Hepatocyte (in vitro differentiated cells): ENCODE measurements around the gene NVL. TPM values are rescaled to one million over a fixed set of nuclear protein-coding genes. Genes with fewer than 3 reads are reported as not detected.
A peak's percentile ranks its signal among the peaks of the same experiment; 100 is the strongest.

Experiments
- DNase-seq: peaks from one replicate; pipeline ENCODE4 v3.0.0-alpha.2; 2016; ENCODE audit warnings: low spot score
- H2AFZ ChIP-seq: fragments of 200-600 bp; sonication (generic); 2 replicates; pipeline ENCODE4 v1.6.0; 2016; ENCODE audit warnings: antibody characterized with exemption, mild to moderate bottlenecking
- H3K27ac ChIP-seq: fragments of 200-600 bp; sonication (generic); 2 replicates; pipeline ENCODE4 v1.5.1; 2016; ENCODE audit warnings: mild to moderate bottlenecking
- H3K27me3 ChIP-seq: fragments of 200-600 bp; sonication (generic); 2 replicates; pipeline ENCODE4 v1.6.1; 2016
- H3K36me3 ChIP-seq: fragments of 200-600 bp; sonication (generic); replicated peaks from 2 replicates; pipeline ENCODE4 v1.5.1; 2016; ENCODE audit warnings: low read depth; ENCODE audit not compliant: insufficient read depth
- H3K4me1 ChIP-seq: fragments of 200-600 bp; sonication (generic); 2 replicates; pipeline ENCODE4 v1.5.1; 2016; ENCODE audit warnings: mild to moderate bottlenecking, moderate library complexity; ENCODE audit not compliant: insufficient read depth
- H3K4me2 ChIP-seq: fragments of 200-600 bp; sonication (generic); 2 replicates; pipeline ENCODE4 v1.6.0; 2016
- H3K4me3 ChIP-seq: fragments of 200-600 bp; sonication (generic); 2 replicates; pipeline ENCODE4 v1.5.1; 2016; ENCODE audit warnings: mild to moderate bottlenecking
- H3K79me2 ChIP-seq: fragments of 200-600 bp; sonication (generic); 2 replicates; pipeline ENCODE4 v1.6.0; 2017; ENCODE audit warnings: mild to moderate bottlenecking
- H3K9me2 ChIP-seq: fragments of 200-600 bp; sonication (generic); replicated peaks from 2 replicates; pipeline ENCODE4 v1.6.0; 2017; ENCODE audit warnings: mild to moderate bottlenecking; ENCODE audit not compliant: insufficient read depth
- H3K9me3 ChIP-seq: fragments of 200-600 bp; sonication (generic); 2 replicates; pipeline ENCODE4 v1.5.1; 2016; ENCODE audit warnings: low read depth, mild to moderate bottlenecking
- H4K20me1 ChIP-seq: fragments of 200-600 bp; sonication (generic); 2 replicates; pipeline ENCODE4 v1.6.0; 2016; ENCODE audit warnings: mild to moderate bottlenecking; ENCODE audit not compliant: insufficient read depth, poor library complexity, severe bottlenecking
- CTCF ChIP-seq: fragments of 200-600 bp; sonication (generic); IDR thresholded peaks from 2 replicates; pipeline ENCODE4 v1.5.1; 2016; ENCODE audit warnings: antibody characterized with exemption, mild to moderate bottlenecking; ENCODE audit not compliant: poor library complexity
- EZH2 ChIP-seq: fragments of 200-600 bp; sonication (generic); IDR thresholded peaks from 2 replicates; pipeline ENCODE4 v1.6.1; 2016; ENCODE audit warnings: antibody characterized with exemption, mild to moderate bottlenecking, borderline replicate concordance
- EZH2phosphoT487 ChIP-seq: fragments of 200-600 bp; sonication (generic); IDR thresholded peaks from one replicate; pipeline ENCODE4 v1.6.1; 2018; ENCODE audit warnings: antibody characterized with exemption, mild to moderate bottlenecking, low read depth, moderate library complexity; ENCODE audit not compliant: unreplicated experiment, severe bottlenecking
- WGBS: methylation state at CpG from one replicate; pipeline ENCODE4 v1.1.6; 2016; ENCODE audit warnings: low lambda C conversion rate; ENCODE audit errors: missing lambda C conversion rate; 5-methylcytosine and 5-hydroxymethylcytosine counted together
- polyA plus RNA-seq: library from polyadenylated mRNA; unstranded; fragments of >200 nt; fragmentation: Nextera tagmentation; extraction: Ambion mirVana; gene quantifications from 2 replicates; pipeline ENCODE4 v1.2.1, GENCODE V29; 2016
- total RNA-seq: library from RNA; depleted of rRNA; stranded (reverse); fragments of >200 nt; gene quantifications from 2 replicates; pipeline ENCODE4 v1.2.3, GENCODE V29; 2014

The NVL gene
- total and polyA plus RNA-seq, 2 experiments from 2014 or later = 15.9 to 34.7 TPM

GRCh38 chr1:224333939-224334786, 4.2 kb upstream of the NVL start:
- Histone ChIP-seq H3K9me2 (no peaks in the 10 kb centered on the region), H3K4me2 (no peak overlapping the region), H3K4me3 (no peak overlapping the region), H3K36me3 (no peaks in the 10 kb centered on the region), H3K27me3 (no peaks in the 10 kb centered on the region), H4K20me1 (no peaks in the 10 kb centered on the region), H2AFZ (no peak overlapping the region), H3K79me2 (peaks cover 5% of the 10 kb centered on the region), H3K4me1 (no peaks in the 10 kb centered on the region), H3K27ac (no peak overlapping the region), H3K9me3 (no peaks in the 10 kb centered on the region)
- 71% methylated on average over 5 of the region's 5 CpGs for WGBS
- TF ChIP-seq EZH2phosphoT487 (no peak), EZH2 (no peak), CTCF (no peak)
- DNase-seq = no peak

- Histone ChIP-seq H3K79me2 (peaks cover 12% of the 10 kb centered on the region), H3K4me1 (peaks cover 7% of the 10 kb centered on the region), H3K9me3 (no peaks in the 10 kb centered on the region), H3K4me2 (no peak overlapping the region), H3K36me3 (no peaks in the 10 kb centered on the region), H4K20me1 (no peaks in the 10 kb centered on the region), H3K9me2 (no peaks in the 10 kb centered on the region), H3K27ac (no peak overlapping the region), H3K27me3 (no peaks in the 10 kb centered on the region), H3K4me3 (no peak overlapping the region), H2AFZ (no peak overlapping the region)
- peak; percentile 62 for DNase-seq
- no peak for TF ChIP-seq EZH2
- peak; percentile 63 for TF ChIP-seq CTCF
- 23% methylated on average over 3 of the region's 3 CpGs for WGBS
Observed at GRCh38 chr1:224333309-224333926, 3.4 kb upstream of the NVL start.

- no peak for DNase-seq
- Histone ChIP-seq H3K4me3 (no peak overlapping the region), H3K9me3 (no peaks in the 10 kb centered on the region), H3K27ac (no peak overlapping the region), H3K4me1 (peaks cover 8% of the 10 kb centered on the region), H3K79me2 (peaks cover 28% of the 10 kb centered on the region), H3K27me3 (no peaks in the 10 kb centered on the region), H3K36me3 (no peaks in the 10 kb centered on the region), H3K4me2 (no peak overlapping the region), H2AFZ (no peak overlapping the region), H4K20me1 (no peaks in the 10 kb centered on the region), H3K9me2 (no peaks in the 10 kb centered on the region)
- TF ChIP-seq EZH2 (no peak), EZH2phosphoT487 (no peak), CTCF (no peak)
- WGBS = 100% methylated on average over 2 of the region's 2 CpGs
Observed at GRCh38 chr1:224331824-224332223, 1.9 kb upstream of the NVL start.
